ENCODE data around the gene XRRA1.
A peak's percentile ranks its signal among the peaks of the same experiment; 100 is the strongest.

XRRA1 gene

GRCh38 chr11:74950374-74950969 is 1.6 kb upstream of the XRRA1 start:
- DNase-seq, result no peak

- no peak for DNase-seq
These were observed 854 bp upstream of the XRRA1 start for GRCh38 chr11:74949753-74950137.

- DNase-seq, result no peak
These were observed 369 bp downstream of the XRRA1 start for GRCh38 chr11:74948546-74948897.

GRCh38 chr11:74942073-74942759 is 6.7 kb downstream of the XRRA1 start:
- DNase-seq, result no peak

GRCh38 chr11:74941492-74941891 is 7.4 kb downstream of the XRRA1 start:
- DNase-seq, result no peak

GRCh38 chr11:74937696-74938475 is 11.0 kb downstream of the XRRA1 start:
- DNase-seq, result no peak

GRCh38 chr11:74936976-74937375 is 11.9 kb downstream of the XRRA1 start:
- no peak for DNase-seq

GRCh38 chr11:74936087-74936486 is 12.8 kb downstream of the XRRA1 start:
- DNase-seq, result no peak

GRCh38 chr11:74935285-74935684 is 13.6 kb downstream of the XRRA1 start:
- no peak for DNase-seq

- no peak for DNase-seq
These were observed 15.1 kb downstream of the XRRA1 start for GRCh38 chr11:74933765-74934164.

- no peak for DNase-seq
These were observed 16.1 kb downstream of the XRRA1 start for GRCh38 chr11:74932797-74933196.

- DNase-seq, result no peak
These were observed 16.7 kb downstream of the XRRA1 start for GRCh38 chr11:74932169-74932568.

GRCh38 chr11:74929431-74930363 is 19.2 kb downstream of the XRRA1 start:
- peak; percentile 52 for DNase-seq

- DNase-seq, result no peak
These were observed 21.4 kb downstream of the XRRA1 start for GRCh38 chr11:74927496-74927895.

GRCh38 chr11:74926304-74927030 is 22.4 kb downstream of the XRRA1 start:
- DNase-seq, result no peak

GRCh38 chr11:74925281-74925680 is 23.6 kb downstream of the XRRA1 start:
- DNase-seq, result no peak

GRCh38 chr11:74923125-74923524 is 25.8 kb downstream of the XRRA1 start:
- DNase-seq, result no peak

GRCh38 chr11:74909812-74910211 is 39.1 kb downstream of the XRRA1 start:
- no peak for DNase-seq

- no peak for DNase-seq
These were observed 39.5 kb downstream of the XRRA1 start for GRCh38 chr11:74909385-74909784.

GRCh38 chr11:74905326-74905725 is 43.6 kb downstream of the XRRA1 start:
- DNase-seq, result no peak

- no peak for DNase-seq
These were observed 46.5 kb downstream of the XRRA1 start for GRCh38 chr11:74902342-74902741.

- no peak for DNase-seq
These were observed 52.6 kb downstream of the XRRA1 start for GRCh38 chr11:74896311-74896710.

Measured in stimulated activated CD4-positive, alpha-beta T cell treated with anti-CD3 and anti-CD28 coated beads, Interleukin-4, amount 100 ng/mL, for 1 hour (primary cell).